Rectal smooth muscle tissue (tissue), 1 donor: Measurements from ENCODE around the gene SLC6A17.

Experiments
- H3K27ac ChIP-seq: one replicate; pipeline ENCODE4 v1.7.0; 2013; ENCODE audit warnings: low read depth, low read length, inconsistent platforms
- H3K27me3 ChIP-seq: one replicate; pipeline ENCODE4 v1.7.0; 2013; ENCODE audit warnings: low read length; ENCODE audit not compliant: control insufficient read depth, insufficient read depth
- H3K36me3 ChIP-seq: one replicate; pipeline ENCODE4 v1.7.0; 2013; ENCODE audit warnings: low read length; ENCODE audit not compliant: control insufficient read depth, insufficient read depth
- H3K4me1 ChIP-seq: one replicate; pipeline ENCODE4 v1.7.0; 2013; ENCODE audit warnings: low read length; ENCODE audit not compliant: control insufficient read depth, insufficient read depth
- H3K4me3 ChIP-seq: one replicate; pipeline ENCODE4 v1.7.0; 2013; ENCODE audit warnings: low read length
- H3K9ac ChIP-seq: one replicate; pipeline ENCODE4 v1.7.0; 2013; ENCODE audit warnings: low read length

SLC6A17 gene

DNA sequence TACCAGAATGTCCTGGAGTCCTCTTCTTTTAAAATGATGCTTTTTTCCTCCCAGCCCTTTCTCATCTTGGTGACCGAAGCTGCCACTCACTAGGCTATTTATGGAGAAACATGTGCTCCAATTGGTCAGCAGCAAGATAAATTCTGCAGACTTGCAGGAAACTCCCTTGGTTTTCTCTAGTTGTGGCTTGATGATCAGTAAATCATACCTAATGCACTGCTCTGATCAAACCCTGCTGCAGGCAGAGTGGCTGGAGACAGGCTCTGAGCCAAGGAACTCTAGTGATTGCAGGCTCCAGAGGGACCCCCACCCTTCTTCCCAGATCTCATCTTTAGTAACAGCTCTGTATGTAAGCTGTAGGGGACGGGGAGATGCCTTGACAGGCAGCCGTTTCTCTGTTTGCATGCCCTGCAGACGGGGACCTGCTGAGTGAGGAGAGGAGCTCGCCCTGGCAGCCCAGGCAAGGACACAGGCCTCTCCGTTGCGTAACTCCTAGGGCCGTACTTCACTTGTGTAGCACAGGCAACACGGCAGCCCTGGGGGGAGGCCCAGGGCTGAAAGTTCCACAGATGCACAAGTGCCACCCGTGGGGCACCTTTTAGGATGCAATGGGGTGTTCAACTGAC lies 14.5 kb downstream of the SLC6A17 start:
- Histone ChIP-seq H3K4me1 (no peaks in the 10 kb centered on the region), H3K36me3 (no peaks in the 10 kb centered on the region), H3K27ac (no peak overlapping the region), H3K4me3 (no peak overlapping the region), H3K27me3 (no peaks in the 10 kb centered on the region), H3K9ac (no peak overlapping the region)

DNA sequence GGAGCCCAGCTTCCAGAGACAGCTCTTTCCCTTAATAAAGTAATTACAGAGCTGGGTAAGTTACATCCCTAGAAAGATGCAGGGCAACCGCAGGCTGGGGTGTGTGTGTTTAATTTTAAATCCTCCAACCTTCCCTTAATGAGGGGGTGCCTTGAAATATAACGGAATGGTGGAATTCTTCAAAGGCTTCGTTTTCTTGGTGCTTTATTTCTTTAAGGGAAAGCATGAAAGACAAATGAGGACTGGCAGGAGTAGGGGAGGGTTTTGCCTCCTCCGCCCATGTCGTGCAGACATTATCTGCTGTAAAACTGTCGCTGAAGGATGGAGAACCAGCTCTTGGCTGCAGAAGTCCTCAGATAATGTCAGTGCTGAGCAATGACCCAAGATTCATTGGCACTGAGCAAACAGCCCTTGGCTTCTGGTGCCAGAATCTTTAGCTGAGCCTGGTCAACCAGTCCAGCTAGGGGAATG lies 15.5 kb downstream of the SLC6A17 start:
- no peak overlapping the region for H3K9ac ChIP-seq
- no peak overlapping the region for H3K4me3 ChIP-seq
- no peak overlapping the region for H3K27ac ChIP-seq
- no peaks in the 10 kb centered on the region for H3K4me1 ChIP-seq
- H3K36me3 ChIP-seq: no peaks in the 10 kb centered on the region
- no peaks in the 10 kb centered on the region for H3K27me3 ChIP-seq

DNA sequence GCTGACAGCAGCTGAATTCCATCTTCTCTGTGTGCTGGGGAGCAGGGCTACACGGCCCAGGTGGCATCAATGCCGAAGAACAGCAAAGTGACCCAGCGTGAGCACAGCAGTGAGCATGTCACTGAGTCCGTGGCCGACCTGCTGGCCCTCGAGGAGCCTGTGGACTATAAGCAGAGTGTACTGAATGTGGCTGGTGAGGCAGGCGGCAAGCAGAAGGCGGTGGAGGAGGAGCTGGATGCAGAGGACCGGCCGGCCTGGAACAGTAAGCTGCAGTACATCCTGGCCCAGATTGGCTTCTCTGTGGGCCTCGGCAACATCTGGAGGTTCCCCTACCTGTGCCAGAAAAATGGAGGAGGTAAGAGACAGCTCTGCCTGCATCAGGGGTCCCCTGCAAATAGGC lies 16.6 kb downstream of the SLC6A17 start:
- H3K9ac ChIP-seq: no peak overlapping the region

DNA sequence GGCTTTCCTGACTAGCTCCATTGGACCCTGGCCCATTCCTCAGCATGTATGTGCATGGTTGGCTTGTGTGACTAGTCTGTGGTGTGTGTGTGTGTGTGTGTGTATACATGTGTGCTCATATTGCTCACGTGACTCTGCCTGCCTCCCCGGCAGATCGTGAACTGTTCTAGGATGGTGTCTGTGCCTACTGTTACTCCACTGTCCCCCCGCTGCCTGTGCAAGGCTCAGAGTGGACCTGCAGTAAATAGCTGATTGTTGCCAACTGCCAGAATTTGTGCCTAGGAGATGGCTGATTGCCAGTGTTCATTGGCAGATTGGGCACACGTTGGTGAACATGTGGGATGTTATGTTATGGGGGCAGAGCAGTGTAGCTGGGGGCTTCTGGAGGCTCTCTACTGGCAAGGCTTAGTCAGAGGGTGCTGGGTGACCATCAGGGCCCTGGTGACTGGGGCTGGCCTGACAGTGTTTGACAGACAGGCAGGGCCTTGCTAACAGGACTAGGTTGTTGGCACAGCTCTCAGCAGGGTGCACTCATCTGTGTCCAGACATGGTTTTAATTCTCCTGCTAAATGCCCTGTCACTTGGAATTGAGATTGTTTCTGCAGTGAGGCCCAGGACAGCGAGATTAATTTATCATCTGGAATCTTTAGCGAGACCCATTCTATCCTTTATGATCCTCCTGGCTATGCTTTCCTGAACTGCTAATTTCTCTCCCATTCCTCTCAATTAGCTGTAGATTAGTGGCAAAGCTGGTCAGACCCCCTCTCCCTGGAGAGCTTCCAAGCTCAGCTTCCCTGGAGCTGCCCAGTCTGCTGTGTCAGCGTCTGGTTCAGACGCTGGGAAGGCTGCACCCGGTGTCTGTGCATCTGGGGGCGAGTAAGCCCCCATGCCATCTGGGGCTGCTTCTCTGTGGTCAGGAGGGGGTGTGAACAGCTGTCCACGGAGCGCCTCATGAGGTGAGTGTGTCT lies 20.8 kb downstream of the SLC6A17 start:
- Histone ChIP-seq H3K27me3 (peaks cover 2% of the 10 kb centered on the region), H3K4me1 (no peaks in the 10 kb centered on the region), H3K36me3 (no peaks in the 10 kb centered on the region), H3K9ac (no peak overlapping the region), H3K4me3 (no peak overlapping the region), H3K27ac (no peak overlapping the region)

More for the DNA sequence above, 16.6 kb downstream of the SLC6A17 start:
- H3K27ac ChIP-seq: no peak overlapping the region
- no peaks in the 10 kb centered on the region for H3K4me1 ChIP-seq
- no peaks in the 10 kb centered on the region for H3K36me3 ChIP-seq
- H3K4me3 ChIP-seq: no peak overlapping the region
- no peaks in the 10 kb centered on the region for H3K27me3 ChIP-seq

DNA sequence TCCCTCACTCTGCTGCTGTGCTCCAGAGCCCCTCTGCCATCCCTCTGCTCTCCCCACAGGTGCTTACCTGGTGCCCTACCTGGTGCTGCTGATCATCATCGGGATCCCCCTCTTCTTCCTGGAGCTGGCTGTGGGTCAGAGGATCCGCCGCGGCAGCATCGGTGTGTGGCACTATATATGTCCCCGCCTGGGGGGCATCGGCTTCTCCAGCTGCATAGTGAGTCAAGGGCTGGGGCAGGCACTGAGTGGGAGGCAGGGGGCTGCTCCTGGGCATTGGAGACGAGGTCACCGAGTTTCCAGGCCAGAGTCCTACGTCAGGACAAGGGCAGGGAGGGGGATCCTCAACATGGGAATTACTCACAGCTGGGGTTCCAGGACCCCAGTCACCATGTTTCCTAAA lies 21.7 kb downstream of the SLC6A17 start:
- no peak overlapping the region for H3K9ac ChIP-seq
- H3K36me3 ChIP-seq: no peaks in the 10 kb centered on the region
- no peaks in the 10 kb centered on the region for H3K4me1 ChIP-seq
- no peak overlapping the region for H3K4me3 ChIP-seq
- peaks cover 2% of the 10 kb centered on the region for H3K27me3 ChIP-seq
- H3K27ac ChIP-seq: no peak overlapping the region

DNA sequence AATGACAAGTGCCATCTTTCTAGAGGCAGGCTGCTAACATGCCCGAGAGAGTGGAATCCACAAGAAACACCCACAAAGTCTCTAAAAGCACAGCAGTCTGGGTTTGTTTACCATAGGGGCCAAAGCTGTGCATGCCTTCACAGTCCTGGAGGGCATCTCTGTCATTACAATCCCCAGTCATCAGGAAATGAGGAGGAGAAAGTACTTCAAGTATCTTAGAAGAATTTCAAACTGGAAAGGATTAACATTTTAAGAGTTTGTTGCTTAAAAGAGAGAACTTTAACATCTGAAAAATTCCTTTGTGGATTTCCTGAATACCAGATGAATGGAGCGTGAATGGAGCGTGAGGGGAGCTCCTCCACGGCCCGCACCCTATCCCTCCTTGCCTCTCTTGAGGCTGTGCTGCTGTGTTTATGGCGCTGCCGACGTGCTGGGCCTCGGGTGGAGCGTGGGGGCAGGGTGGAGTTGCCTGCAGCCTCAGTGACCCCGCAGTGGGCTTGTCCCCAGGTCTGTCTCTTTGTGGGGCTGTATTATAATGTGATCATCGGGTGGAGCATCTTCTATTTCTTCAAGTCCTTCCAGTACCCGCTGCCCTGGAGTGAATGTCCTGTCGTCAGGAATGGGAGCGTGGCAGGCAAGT lies 23.3 kb downstream of the SLC6A17 start:
- Histone ChIP-seq H3K4me3 (no peak overlapping the region), H3K27ac (no peak overlapping the region), H3K27me3 (peaks cover 2% of the 10 kb centered on the region), H3K9ac (no peak overlapping the region), H3K36me3 (no peaks in the 10 kb centered on the region), H3K4me1 (no peaks in the 10 kb centered on the region)

DNA sequence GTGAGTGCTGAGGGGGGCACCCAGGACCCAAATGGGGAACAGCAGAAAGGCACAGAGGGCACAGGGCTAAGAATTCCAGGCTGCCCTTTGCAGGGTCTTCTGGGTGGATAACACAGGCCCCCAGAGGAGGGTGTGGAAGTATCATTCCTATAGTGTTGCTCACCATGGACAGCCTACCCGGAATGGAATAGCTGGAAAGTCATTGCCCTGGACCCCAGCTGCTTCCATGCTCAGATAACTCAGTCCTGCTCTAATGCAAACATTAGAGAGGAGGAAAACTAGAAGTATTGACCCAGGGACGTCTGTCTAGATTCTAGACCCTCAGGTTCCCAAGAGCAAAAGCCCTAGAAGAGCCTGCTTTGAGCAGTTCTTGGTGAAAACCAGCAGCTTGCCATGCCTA lies 24.7 kb downstream of the SLC6A17 start:
- no peaks in the 10 kb centered on the region for H3K36me3 ChIP-seq

DNA sequence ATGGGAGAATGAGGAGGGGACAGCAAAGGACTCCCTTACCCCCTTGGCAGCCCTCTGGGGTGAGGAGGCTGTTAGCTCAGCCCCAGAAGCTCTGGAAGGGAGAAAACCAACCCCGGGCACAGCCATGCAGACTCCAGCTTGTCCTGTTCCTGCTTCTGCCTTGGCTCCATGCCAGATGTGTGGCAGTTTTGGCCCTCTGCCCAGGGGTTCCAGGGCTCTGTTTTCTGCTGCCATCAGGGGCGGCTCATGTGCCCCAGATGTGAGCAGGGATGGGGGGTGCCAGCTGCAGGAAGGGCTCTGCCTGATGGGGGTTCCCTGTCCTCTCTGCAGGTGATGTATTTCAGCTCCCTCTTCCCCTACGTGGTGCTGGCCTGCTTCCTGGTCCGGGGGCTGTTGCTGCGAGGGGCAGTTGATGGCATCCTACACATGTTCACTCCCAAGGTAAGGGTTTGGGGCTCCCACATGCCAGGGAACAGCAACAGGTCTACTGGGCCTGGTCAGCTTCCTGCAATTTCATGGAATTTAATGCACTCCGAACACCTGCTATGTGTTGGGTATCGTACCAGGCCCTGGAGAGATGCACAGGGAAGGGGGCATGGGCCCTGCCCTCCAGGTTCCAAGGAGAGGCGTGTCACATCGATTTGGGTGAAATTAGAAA lies 26.1 kb downstream of the SLC6A17 start:
- no peaks in the 10 kb centered on the region for H3K4me1 ChIP-seq
- no peak overlapping the region for H3K4me3 ChIP-seq
- H3K27ac ChIP-seq: no peak overlapping the region
- H3K36me3 ChIP-seq: no peaks in the 10 kb centered on the region
- peaks cover 2% of the 10 kb centered on the region for H3K27me3 ChIP-seq
- no peak overlapping the region for H3K9ac ChIP-seq

More for the DNA sequence above, 24.7 kb downstream of the SLC6A17 start:
- H3K27ac ChIP-seq: no peak overlapping the region
- H3K9ac ChIP-seq: no peak overlapping the region
- H3K4me3 ChIP-seq: no peak overlapping the region
- no peaks in the 10 kb centered on the region for H3K4me1 ChIP-seq
- peaks cover 2% of the 10 kb centered on the region for H3K27me3 ChIP-seq

DNA sequence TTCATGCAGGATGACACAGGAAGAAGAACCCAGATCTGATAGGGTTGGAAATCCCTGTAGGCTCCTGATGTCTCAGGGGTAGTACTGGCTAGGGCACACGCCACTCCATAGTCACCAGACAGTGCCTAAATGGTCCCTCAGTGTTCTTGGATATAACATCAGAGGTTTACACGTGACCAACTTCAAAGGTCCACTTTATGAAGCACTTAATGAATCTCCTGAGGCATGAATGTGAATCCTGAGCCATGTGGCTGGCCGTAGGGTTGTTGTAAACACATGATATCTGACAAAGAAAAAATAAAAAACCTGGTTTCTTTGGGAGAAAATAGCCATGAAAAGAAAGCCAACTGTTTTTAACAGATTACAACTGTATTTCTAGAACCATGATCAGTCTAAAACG lies 27.5 kb downstream of the SLC6A17 start:
- H3K27ac ChIP-seq: no peak overlapping the region
- no peaks in the 10 kb centered on the region for H3K4me1 ChIP-seq
- H3K36me3 ChIP-seq: no peaks in the 10 kb centered on the region
- no peak overlapping the region for H3K9ac ChIP-seq
- H3K27me3 ChIP-seq: peaks cover 2% of the 10 kb centered on the region
- H3K4me3 ChIP-seq: no peak overlapping the region

DNA sequence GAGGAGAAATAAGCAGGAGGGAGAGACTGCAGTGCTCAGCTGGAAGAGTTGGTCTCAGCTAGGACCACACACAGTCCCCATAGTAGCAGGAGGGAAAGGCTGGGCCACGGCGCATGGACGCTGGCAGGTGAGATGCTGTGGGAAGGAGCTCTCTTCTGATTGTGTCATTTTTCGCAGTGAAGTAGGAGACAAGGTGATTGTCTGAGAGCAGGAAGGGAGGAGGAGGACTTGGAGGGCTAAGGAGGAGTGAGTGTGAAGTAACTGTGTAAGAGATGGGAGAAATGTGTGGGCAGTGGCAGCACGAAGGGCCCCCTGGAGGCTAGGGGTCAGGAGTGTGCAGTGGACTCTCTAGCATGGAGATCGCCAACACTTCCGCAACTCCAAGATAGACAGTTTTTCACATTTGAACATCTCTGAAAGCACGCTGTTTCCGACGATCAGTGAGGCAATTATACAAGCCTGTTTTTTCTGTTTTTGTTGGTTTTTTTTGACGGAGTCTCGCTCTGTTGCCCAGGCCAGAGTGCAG lies 33.4 kb downstream of the SLC6A17 start:
- Histone ChIP-seq H3K4me1 (peaks cover 19% of the 10 kb centered on the region), H3K27ac (no peak overlapping the region), H3K36me3 (no peaks in the 10 kb centered on the region), H3K4me3 (no peak overlapping the region), H3K27me3 (no peaks in the 10 kb centered on the region), H3K9ac (no peak overlapping the region)

DNA sequence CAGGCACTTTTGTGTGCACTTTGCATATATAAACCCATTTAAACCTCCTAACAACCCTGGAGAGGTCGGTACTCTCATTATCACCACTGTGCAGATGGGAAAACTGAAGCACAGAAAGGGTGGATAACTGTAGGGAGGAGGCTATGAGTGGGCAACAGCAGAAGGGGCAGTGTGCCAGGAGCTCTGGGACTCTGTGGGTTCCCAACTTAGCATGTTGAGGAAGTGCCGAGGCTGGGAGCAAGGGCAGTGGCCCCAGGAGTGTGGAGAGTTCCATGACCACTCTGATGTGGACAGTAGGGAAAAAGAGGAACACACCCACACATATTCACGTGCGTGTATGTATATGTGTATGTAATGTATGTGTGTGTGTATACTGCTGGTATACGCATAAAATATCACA lies 34.2 kb downstream of the SLC6A17 start:
- Histone ChIP-seq H3K4me3 (no peak overlapping the region), H3K27me3 (no peaks in the 10 kb centered on the region), H3K4me1 (peaks cover 19% of the 10 kb centered on the region), H3K27ac (no peak overlapping the region), H3K9ac (no peak overlapping the region), H3K36me3 (no peaks in the 10 kb centered on the region)

DNA sequence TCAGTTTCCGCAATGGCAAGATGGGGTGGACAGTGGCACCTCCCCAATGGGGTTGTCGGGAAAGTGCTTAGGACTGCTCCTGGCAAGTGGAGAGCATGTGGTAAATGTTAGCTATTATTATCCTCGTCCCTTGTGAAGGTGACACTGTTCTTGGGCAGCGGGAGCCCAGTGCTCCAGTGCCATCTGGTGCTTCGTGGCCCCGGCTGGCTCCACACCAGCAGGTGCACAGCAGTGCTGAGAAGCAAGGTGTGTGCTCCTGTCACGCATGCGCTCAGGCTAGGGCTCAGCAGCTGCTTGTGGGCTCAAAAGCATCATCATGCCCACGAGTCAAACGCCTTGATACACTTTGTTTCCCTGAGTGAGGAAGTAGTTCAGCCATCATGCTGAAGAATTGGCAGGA lies 34.9 kb downstream of the SLC6A17 start:
- no peak overlapping the region for H3K9ac ChIP-seq
- H3K27me3 ChIP-seq: no peaks in the 10 kb centered on the region
- peaks cover 19% of the 10 kb centered on the region for H3K4me1 ChIP-seq
- no peak overlapping the region for H3K4me3 ChIP-seq
- no peak overlapping the region for H3K27ac ChIP-seq
- no peaks in the 10 kb centered on the region for H3K36me3 ChIP-seq
